ENCODE measurements around the gene CRIP3. TPM values are rescaled to one million over a fixed set of nuclear protein-coding genes. Genes with fewer than 3 reads are reported as not detected.
A peak's percentile ranks its signal among the peaks of the same experiment; 100 is the strongest.

Gene CRIP3
- total and polyA plus RNA-seq, 2 of the 13 experiments (the other 11 are each of a cell fraction or from before 2014, with no cell fraction given) = 6.3 to 9.3 TPM

DNA sequence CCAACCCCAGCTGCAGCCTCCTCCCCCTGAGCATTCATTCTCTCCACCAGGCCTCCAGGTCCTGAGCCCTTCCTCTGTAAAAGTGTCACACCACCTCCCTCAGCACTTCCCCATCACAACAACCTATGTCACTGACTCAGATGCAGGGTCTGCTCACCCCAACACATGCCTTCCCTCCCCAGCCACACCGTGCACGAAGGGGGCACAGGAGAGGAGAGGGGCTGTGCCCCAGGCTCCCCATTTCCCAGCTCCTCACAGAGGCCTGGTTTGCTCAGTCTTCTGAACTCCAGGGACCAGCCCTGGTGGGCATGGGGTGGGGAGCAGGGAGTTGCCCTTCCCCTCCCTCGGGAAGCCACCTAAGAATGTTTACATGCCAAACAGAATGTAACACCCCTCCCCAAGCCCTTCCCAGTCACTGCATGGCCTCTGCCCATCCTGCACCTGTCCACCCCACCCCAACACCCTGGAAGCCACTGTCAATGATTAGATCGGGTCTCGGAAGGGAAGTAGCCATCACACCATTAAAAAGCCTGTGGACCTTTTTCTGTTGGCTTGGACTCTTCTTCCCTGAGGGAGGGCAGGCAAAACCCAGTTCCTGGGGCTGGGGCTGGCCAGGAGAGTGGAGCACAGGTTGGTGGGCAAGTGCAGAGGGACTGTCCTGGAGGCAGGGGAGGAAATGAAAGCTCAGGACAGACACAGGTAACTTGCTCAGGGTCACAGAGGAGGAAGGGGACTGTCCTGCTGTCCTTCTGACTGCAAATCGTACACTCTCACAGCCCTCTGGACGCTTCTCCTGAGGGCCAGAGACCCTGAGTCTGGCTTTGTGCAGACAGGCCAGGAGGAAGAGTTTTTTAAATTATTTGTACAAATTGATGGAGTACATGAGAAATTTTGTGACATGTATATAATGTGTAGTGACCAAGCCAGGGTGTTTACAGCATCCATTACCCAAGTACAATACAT is 20.6 kb downstream of the CRIP3 start (continued):
- TF ChIP-seq, protein P1, sequence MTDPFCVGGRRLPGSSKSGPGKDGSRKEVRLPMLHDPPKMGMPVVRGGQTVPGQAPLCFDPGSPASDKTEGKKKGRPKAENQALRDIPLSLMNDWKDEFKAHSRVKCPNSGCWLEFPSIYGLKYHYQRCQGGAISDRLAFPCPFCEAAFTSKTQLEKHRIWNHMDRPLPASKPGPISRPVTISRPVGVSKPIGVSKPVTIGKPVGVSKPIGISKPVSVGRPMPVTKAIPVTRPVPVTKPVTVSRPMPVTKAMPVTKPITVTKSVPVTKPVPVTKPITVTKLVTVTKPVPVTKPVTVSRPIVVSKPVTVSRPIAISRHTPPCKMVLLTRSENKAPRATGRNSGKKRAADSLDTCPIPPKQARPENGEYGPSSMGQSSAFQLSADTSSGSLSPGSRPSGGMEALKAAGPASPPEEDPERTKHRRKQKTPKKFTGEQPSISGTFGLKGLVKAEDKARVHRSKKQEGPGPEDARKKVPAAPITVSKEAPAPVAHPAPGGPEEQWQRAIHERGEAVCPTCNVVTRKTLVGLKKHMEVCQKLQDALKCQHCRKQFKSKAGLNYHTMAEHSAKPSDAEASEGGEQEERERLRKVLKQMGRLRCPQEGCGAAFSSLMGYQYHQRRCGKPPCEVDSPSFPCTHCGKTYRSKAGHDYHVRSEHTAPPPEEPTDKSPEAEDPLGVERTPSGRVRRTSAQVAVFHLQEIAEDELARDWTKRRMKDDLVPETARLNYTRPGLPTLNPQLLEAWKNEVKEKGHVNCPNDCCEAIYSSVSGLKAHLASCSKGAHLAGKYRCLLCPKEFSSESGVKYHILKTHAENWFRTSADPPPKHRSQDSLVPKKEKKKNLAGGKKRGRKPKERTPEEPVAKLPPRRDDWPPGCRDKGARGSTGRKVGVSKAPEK (CRISPR knock-in tag; IDR thresholded peaks at IDR 0.05; ENCODE audit: borderline replicate concordance) = no peak
- TF ChIP-seq XBP1 (CRISPR knock-in tag; IDR thresholded peaks at IDR 0.05) (no peak), ATRX (CRISPR knock-in tag; IDR thresholded peaks at IDR 0.05; ENCODE audit: borderline replicate concordance) (no peak), FOXK1 (CRISPR knock-in tag; IDR thresholded peaks at IDR 0.05; ENCODE audit: borderline replicate concordance, low read depth) (no peak), PHF8 (CRISPR knock-in tag; IDR thresholded peaks at IDR 0.05) (0 out of 2 replicates have a peak, but pooled peaks have one; percentile 8), RAD51 (IDR thresholded peaks at IDR 0.05; ENCODE audit: borderline replicate concordance) (no peak), GFI1 (CRISPR knock-in tag; IDR thresholded peaks at IDR 0.05; ENCODE audit: borderline replicate concordance) (no peak), KAT2B (IDR thresholded peaks at IDR 0.05; ENCODE audit: borderline replicate concordance, low read depth, low read length) (no peak), NCOR1 (IDR thresholded peaks at IDR 0.05; ENCODE audit: borderline replicate concordance, low read length) (no peak), ZNF841 (CRISPR knock-in tag; IDR thresholded peaks at IDR 0.05; ENCODE audit: borderline replicate concordance) (no peak), ZNF496 (CRISPR knock-in tag; IDR thresholded peaks at IDR 0.05; ENCODE audit: insufficient replicate concordance) (no peak), SKI (IDR thresholded peaks at IDR 0.05; ENCODE audit: partially characterized antibody) (no peak)
- TF ChIP-seq, protein P2, sequence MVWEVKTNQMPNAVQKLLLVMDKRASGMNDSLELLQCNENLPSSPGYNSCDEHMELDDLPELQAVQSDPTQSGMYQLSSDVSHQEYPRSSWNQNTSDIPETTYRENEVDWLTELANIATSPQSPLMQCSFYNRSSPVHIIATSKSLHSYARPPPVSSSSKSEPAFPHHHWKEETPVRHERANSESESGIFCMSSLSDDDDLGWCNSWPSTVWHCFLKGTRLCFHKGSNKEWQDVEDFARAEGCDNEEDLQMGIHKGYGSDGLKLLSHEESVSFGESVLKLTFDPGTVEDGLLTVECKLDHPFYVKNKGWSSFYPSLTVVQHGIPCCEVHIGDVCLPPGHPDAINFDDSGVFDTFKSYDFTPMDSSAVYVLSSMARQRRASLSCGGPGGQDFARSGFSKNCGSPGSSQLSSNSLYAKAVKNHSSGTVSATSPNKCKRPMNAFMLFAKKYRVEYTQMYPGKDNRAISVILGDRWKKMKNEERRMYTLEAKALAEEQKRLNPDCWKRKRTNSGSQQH (CRISPR knock-in tag; IDR thresholded peaks at IDR 0.05; ENCODE audit: low read depth) = no peak
- TF ChIP-seq, protein P3, sequence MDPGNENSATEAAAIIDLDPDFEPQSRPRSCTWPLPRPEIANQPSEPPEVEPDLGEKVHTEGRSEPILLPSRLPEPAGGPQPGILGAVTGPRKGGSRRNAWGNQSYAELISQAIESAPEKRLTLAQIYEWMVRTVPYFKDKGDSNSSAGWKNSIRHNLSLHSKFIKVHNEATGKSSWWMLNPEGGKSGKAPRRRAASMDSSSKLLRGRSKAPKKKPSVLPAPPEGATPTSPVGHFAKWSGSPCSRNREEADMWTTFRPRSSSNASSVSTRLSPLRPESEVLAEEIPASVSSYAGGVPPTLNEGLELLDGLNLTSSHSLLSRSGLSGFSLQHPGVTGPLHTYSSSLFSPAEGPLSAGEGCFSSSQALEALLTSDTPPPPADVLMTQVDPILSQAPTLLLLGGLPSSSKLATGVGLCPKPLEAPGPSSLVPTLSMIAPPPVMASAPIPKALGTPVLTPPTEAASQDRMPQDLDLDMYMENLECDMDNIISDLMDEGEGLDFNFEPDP (CRISPR knock-in tag; conservative IDR thresholded peaks at IDR 0.05) = no peak
- TF ChIP-seq, protein P4, sequence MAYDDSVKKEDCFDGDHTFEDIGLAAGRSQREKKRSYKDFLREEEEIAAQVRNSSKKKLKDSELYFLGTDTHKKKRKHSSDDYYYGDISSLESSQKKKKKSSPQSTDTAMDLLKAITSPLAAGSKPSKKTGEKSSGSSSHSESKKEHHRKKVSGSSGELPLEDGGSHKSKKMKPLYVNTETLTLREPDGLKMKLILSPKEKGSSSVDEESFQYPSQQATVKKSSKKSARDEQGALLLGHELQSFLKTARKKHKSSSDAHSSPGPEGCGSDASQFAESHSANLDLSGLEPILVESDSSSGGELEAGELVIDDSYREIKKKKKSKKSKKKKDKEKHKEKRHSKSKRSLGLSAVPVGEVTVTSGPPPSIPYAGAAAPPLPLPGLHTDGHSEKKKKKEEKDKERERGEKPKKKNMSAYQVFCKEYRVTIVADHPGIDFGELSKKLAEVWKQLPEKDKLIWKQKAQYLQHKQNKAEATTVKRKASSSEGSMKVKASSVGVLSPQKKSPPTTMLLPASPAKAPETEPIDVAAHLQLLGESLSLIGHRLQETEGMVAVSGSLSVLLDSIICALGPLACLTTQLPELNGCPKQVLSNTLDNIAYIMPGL (CRISPR knock-in tag; IDR thresholded peaks at IDR 0.05; ENCODE audit: borderline replicate concordance in 1 of 2, low read depth in 1 of 2) = 0 out of 4 replicates have a peak, but pooled peaks of 1 of the 2 experiments have one; percentile 14
- TF ChIP-seq, protein P5, sequence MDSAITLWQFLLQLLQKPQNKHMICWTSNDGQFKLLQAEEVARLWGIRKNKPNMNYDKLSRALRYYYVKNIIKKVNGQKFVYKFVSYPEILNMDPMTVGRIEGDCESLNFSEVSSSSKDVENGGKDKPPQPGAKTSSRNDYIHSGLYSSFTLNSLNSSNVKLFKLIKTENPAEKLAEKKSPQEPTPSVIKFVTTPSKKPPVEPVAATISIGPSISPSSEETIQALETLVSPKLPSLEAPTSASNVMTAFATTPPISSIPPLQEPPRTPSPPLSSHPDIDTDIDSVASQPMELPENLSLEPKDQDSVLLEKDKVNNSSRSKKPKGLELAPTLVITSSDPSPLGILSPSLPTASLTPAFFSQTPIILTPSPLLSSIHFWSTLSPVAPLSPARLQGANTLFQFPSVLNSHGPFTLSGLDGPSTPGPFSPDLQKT (CRISPR knock-in tag; IDR thresholded peaks at IDR 0.05; ENCODE audit: borderline replicate concordance) = no peak
